Adipocyte (in vitro differentiated cells): ENCODE results near the gene CALN1.
"Not testable (repeated sequence)": the region's sequence is repeated elsewhere in the genome, so short reads cannot be mapped to it uniquely, and the experiment has no call there.

Experiments
- DNase-seq: peaks from one replicate; pipeline ENCODE4 v3.0.0-alpha.2; 2015; ENCODE audit warnings: low read depth
- H3K27me3 ChIP-seq: replicated peaks from 2 replicates; pipeline ENCODE4 v1.7.0; 2013; ENCODE audit warnings: mild to moderate bottlenecking, low read length, moderate library complexity; ENCODE audit not compliant: control insufficient read depth, insufficient read depth
- H3K36me3 ChIP-seq: 2 replicates; pipeline ENCODE4 v1.7.0; 2013; ENCODE audit warnings: low read length, mild to moderate bottlenecking, moderate library complexity; ENCODE audit not compliant: control insufficient read depth, insufficient read depth, severe bottlenecking
- H3K4me1 ChIP-seq: 2 replicates; pipeline ENCODE4 v1.7.0; 2013; ENCODE audit warnings: mild to moderate bottlenecking, low read length, moderate library complexity; ENCODE audit not compliant: control insufficient read depth, insufficient read depth
- H3K4me3 ChIP-seq: 2 replicates; pipeline ENCODE4 v1.7.0; 2013; ENCODE audit warnings: mild to moderate bottlenecking, low read length, moderate library complexity
- H3K9ac ChIP-seq: 2 replicates; pipeline ENCODE4 v1.7.0; 2013; ENCODE audit warnings: mild to moderate bottlenecking, low read length, moderate library complexity
- H3K9me3 ChIP-seq: 2 replicates; pipeline ENCODE4 v1.7.0; 2013; ENCODE audit warnings: mild to moderate bottlenecking, low read length, moderate library complexity; ENCODE audit not compliant: control insufficient read depth

Gene CALN1

GRCh38 chr7:72087926-72088325 lies 324.2 kb downstream of the CALN1 start:
- no peak overlapping the region for H3K4me3 ChIP-seq
- H3K27me3 ChIP-seq = no peaks in the 10 kb centered on the region
- H3K9ac ChIP-seq = no peak overlapping the region
- DNase-seq = no peak
- H3K36me3 ChIP-seq = no peaks in the 10 kb centered on the region
- no peaks in the 10 kb centered on the region for H3K4me1 ChIP-seq
- peaks cover 8% of the 10 kb centered on the region for H3K9me3 ChIP-seq

GRCh38 chr7:72080865-72081510 lies 331.1 kb downstream of the CALN1 start:
- peaks cover 11% of the 10 kb centered on the region for H3K27me3 ChIP-seq
- H3K36me3 ChIP-seq = no peaks in the 10 kb centered on the region
- H3K4me3 ChIP-seq = no peak overlapping the region
- no peak overlapping the region for H3K9ac ChIP-seq
- H3K9me3 ChIP-seq = no peaks in the 10 kb centered on the region
- H3K4me1 ChIP-seq = no peaks in the 10 kb centered on the region
- no peak for DNase-seq

- DNase-seq = no peak
- no peak overlapping the region for H3K4me3 ChIP-seq
- H3K36me3 ChIP-seq = no peaks in the 10 kb centered on the region
- no peaks in the 10 kb centered on the region for H3K4me1 ChIP-seq
- H3K9me3 ChIP-seq = no peaks in the 10 kb centered on the region
- H3K9ac ChIP-seq = no peak overlapping the region
- H3K27me3 ChIP-seq = peaks cover 11% of the 10 kb centered on the region
These were observed 331.8 kb downstream of the CALN1 start for GRCh38 chr7:72080341-72080766.

- H3K36me3 ChIP-seq = no peaks in the 10 kb centered on the region
- no peak overlapping the region for H3K4me3 ChIP-seq
- no peak overlapping the region for H3K9ac ChIP-seq
- DNase-seq = no peak
- H3K4me1 ChIP-seq = no peaks in the 10 kb centered on the region
- H3K27me3 ChIP-seq = peaks cover 11% of the 10 kb centered on the region
- peaks cover 3% of the 10 kb centered on the region for H3K9me3 ChIP-seq
These were observed 333.3 kb downstream of the CALN1 start for GRCh38 chr7:72078856-72079255.

- Histone ChIP-seq H3K9me3 (peaks cover 4% of the 10 kb centered on the region), H3K27me3 (peaks cover 11% of the 10 kb centered on the region), H3K9ac (no peak overlapping the region), H3K36me3 (no peaks in the 10 kb centered on the region), H3K4me1 (no peaks in the 10 kb centered on the region), H3K4me3 (no peak overlapping the region)
- no peak for DNase-seq
These were observed 333.8 kb downstream of the CALN1 start for GRCh38 chr7:72078301-72078700.

- no peak for DNase-seq
These were observed 334.4 kb downstream of the CALN1 start for GRCh38 chr7:72077786-72078185.

GRCh38 chr7:72072901-72073300 lies 339.2 kb downstream of the CALN1 start:
- Histone ChIP-seq H3K9me3 (peaks cover 22% of the 10 kb centered on the region), H3K27me3 (no peaks in the 10 kb centered on the region), H3K4me1 (no peaks in the 10 kb centered on the region), H3K9ac (no peak overlapping the region), H3K4me3 (no peak overlapping the region), H3K36me3 (no peaks in the 10 kb centered on the region)
- DNase-seq = no peak

More at GRCh38 chr7:72077786-72078185, 334.4 kb downstream of the CALN1 start:
- no peaks in the 10 kb centered on the region for H3K36me3 ChIP-seq
- no peak overlapping the region for H3K9ac ChIP-seq
- no peaks in the 10 kb centered on the region for H3K4me1 ChIP-seq
- peaks cover 10% of the 10 kb centered on the region for H3K9me3 ChIP-seq
- H3K27me3 ChIP-seq = peaks cover 11% of the 10 kb centered on the region
- H3K4me3 ChIP-seq = no peak overlapping the region

GRCh38 chr7:72069263-72069662 lies 342.9 kb downstream of the CALN1 start:
- Histone ChIP-seq H3K9ac (no peak overlapping the region), H3K4me1 (no peaks in the 10 kb centered on the region), H3K27me3 (no peaks in the 10 kb centered on the region), H3K4me3 (no peak overlapping the region), H3K9me3 (peaks cover 19% of the 10 kb centered on the region), H3K36me3 (no peaks in the 10 kb centered on the region)
- no peak for DNase-seq

- H3K4me1 ChIP-seq, H3K27me3 ChIP-seq, H3K36me3 ChIP-seq, DNase-seq, H3K9ac ChIP-seq, H3K4me3 ChIP-seq, H3K9me3 ChIP-seq: not testable (repeated sequence)
These were observed 346.4 kb downstream of the CALN1 start for GRCh38 chr7:72065764-72066163.

GRCh38 chr7:72064916-72065315 lies 347.2 kb downstream of the CALN1 start:
- Histone ChIP-seq H3K27me3 (no peaks in the 10 kb centered on the region), H3K36me3 (no peaks in the 10 kb centered on the region), H3K9me3 (no peaks in the 10 kb centered on the region), H3K4me3 (no peak overlapping the region), H3K4me1 (no peaks in the 10 kb centered on the region), H3K9ac (no peak overlapping the region)
- no peak for DNase-seq

- no peak overlapping the region for H3K4me3 ChIP-seq
- H3K36me3 ChIP-seq = no peaks in the 10 kb centered on the region
- no peaks in the 10 kb centered on the region for H3K4me1 ChIP-seq
- H3K9ac ChIP-seq = no peak overlapping the region
- no peaks in the 10 kb centered on the region for H3K27me3 ChIP-seq
- no peaks in the 10 kb centered on the region for H3K9me3 ChIP-seq
- DNase-seq = no peak
These were observed 348.8 kb downstream of the CALN1 start for GRCh38 chr7:72063330-72063729.

GRCh38 chr7:72062666-72063065 lies 349.5 kb downstream of the CALN1 start:
- Histone ChIP-seq H3K36me3 (no peaks in the 10 kb centered on the region), H3K4me1 (no peaks in the 10 kb centered on the region), H3K4me3 (no peak overlapping the region), H3K9me3 (no peaks in the 10 kb centered on the region), H3K9ac (no peak overlapping the region), H3K27me3 (no peaks in the 10 kb centered on the region)
- no peak for DNase-seq
